OCI-LY1 (cell line): ENCODE measurements around the gene DYNLRB1.

Experiments used
- H2AFZ ChIP-seq: fragments of 200-600 bp; sonication (generic), shearing (Covaris generic); 2 replicates; pipeline ENCODE4 v1.6.0; 2014; ENCODE audit warnings: antibody characterized with exemption, mild to moderate bottlenecking, low read length
- H3F3A ChIP-seq: fragments of 200-600 bp; sonication (generic), shearing (Covaris generic); 2 replicates; pipeline ENCODE4 v1.6.0; 2014; ENCODE audit warnings: mild to moderate bottlenecking, antibody characterized with exemption, low read length, moderate library complexity; ENCODE audit not compliant: insufficient read depth
- H3K27ac ChIP-seq: fragments of 200-600 bp; sonication (generic); 2 replicates; pipeline ENCODE4 v1.5.1; 2014; ENCODE audit warnings: low read length, mixed run types, mild to moderate bottlenecking, low read depth; ENCODE audit not compliant: poor library complexity, severe bottlenecking
- H3K27me3 ChIP-seq: fragments of 200-600 bp; sonication (generic); 2 replicates; pipeline ENCODE4 v1.6.0; 2014; ENCODE audit warnings: antibody characterized with exemption, mild to moderate bottlenecking, low read length, moderate library complexity; ENCODE audit not compliant: insufficient read depth
- H3K36me3 ChIP-seq: fragments of 200-600 bp; sonication (generic); 2 replicates; pipeline ENCODE4 v1.6.1; 2014; ENCODE audit warnings: mild to moderate bottlenecking, antibody characterized with exemption, low read length, moderate library complexity, mixed read lengths; ENCODE audit not compliant: insufficient read depth
- H3K4me1 ChIP-seq: fragments of 200-600 bp; sonication (generic); 2 replicates; pipeline ENCODE4 v1.5.1; 2014; ENCODE audit warnings: mild to moderate bottlenecking, low read length, moderate library complexity; ENCODE audit not compliant: insufficient read depth, severe bottlenecking
- H3K4me2 ChIP-seq: fragments of 200-600 bp; sonication (generic), shearing (Covaris generic); 2 replicates; pipeline ENCODE4 v1.6.1; 2014; ENCODE audit warnings: low read length
- H3K4me3 ChIP-seq: fragments of 200-600 bp; sonication (generic); 2 replicates; pipeline ENCODE4 v1.5.1; 2014; ENCODE audit warnings: low read length, low read depth, mild to moderate bottlenecking, mixed read lengths; ENCODE audit not compliant: poor library complexity, severe bottlenecking
- H3K79me2 ChIP-seq: fragments of 200-600 bp; shearing (Covaris generic); 2 replicates; pipeline ENCODE4 v1.6.1; 2016; ENCODE audit warnings: mixed run types, low read length, mixed read lengths; ENCODE audit not compliant: insufficient read depth
- H3K9ac ChIP-seq: fragments of 200-600 bp; sonication (generic), shearing (Covaris generic); 2 replicates; pipeline ENCODE4 v1.6.1; 2014; ENCODE audit warnings: mild to moderate bottlenecking, low read length, mixed read lengths
- H3K9me2 ChIP-seq: fragments of 200-600 bp; sonication (generic), shearing (Covaris generic); 2 replicates; pipeline ENCODE4 v1.6.1; 2014; ENCODE audit warnings: low read depth, mild to moderate bottlenecking, low read length, mixed read lengths
- H3K9me3 ChIP-seq: fragments of 200-600 bp; shearing (Covaris generic); 2 replicates; pipeline ENCODE4 v1.6.1; 2014; ENCODE audit warnings: low read length, mixed read lengths
- H4K20me1 ChIP-seq: fragments of 200-600 bp; sonication (generic), shearing (Covaris generic); 2 replicates; pipeline ENCODE4 v1.6.0; 2016; ENCODE audit warnings: mild to moderate bottlenecking, low read length; ENCODE audit not compliant: insufficient read depth
- EZH2 ChIP-seq: fragments of 200-600 bp; sonication (generic), shearing (Covaris generic); IDR thresholded peaks from 2 replicates; pipeline ENCODE4 v1.8.0; 2017; ENCODE audit warnings: borderline replicate concordance, mixed run types, mild to moderate bottlenecking, antibody characterized with exemption, low read length, moderate library complexity, mixed read lengths
- TF ChIP-seq, protein P1 (sequence below): fragments of 200-600 bp; sonication (generic), shearing (Covaris generic); IDR thresholded peaks from 2 replicates; pipeline ENCODE4 v1.5.1; 2017; ENCODE audit warnings: mild to moderate bottlenecking, antibody characterized with exemption, low read length, moderate library complexity, mixed read lengths

The DYNLRB1 gene

DNA sequence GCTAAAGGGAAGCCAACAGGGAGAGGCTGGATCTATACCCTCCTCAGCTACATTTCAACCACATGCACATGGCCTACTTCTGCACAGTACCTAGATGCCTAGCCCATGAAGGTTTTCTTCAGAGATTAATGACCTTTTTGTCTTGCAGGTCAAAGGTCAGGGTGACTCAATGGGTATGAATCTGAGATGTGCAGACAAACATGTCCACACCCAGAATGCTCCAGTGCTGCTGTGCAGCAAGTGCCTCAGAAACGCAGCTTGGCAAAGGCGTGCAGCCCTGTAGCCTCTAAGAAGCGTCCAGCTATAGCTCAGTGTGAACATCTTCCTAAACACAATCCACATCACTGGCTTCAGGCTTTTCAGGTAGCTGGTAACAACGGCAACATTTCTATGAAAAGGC is 66.7 kb downstream of the DYNLRB1 start:
- Histone ChIP-seq H3F3A (no peaks in the 10 kb centered on the region), H3K9ac (no peak overlapping the region), H4K20me1 (no peaks in the 10 kb centered on the region), H3K9me2 (no peaks in the 10 kb centered on the region), H3K27me3 (no peaks in the 10 kb centered on the region), H3K36me3 (peaks cover 27% of the 10 kb centered on the region), H3K4me2 (no peak overlapping the region), H3K9me3 (no peaks in the 10 kb centered on the region), H3K4me3 (no peak overlapping the region), H3K4me1 (peaks cover 9% of the 10 kb centered on the region), H2AFZ (no peak overlapping the region), H3K79me2 (no peaks in the 10 kb centered on the region), H3K27ac (no peak overlapping the region)
- no peak for TF ChIP-seq EZH2
- TF ChIP-seq, protein P1, sequence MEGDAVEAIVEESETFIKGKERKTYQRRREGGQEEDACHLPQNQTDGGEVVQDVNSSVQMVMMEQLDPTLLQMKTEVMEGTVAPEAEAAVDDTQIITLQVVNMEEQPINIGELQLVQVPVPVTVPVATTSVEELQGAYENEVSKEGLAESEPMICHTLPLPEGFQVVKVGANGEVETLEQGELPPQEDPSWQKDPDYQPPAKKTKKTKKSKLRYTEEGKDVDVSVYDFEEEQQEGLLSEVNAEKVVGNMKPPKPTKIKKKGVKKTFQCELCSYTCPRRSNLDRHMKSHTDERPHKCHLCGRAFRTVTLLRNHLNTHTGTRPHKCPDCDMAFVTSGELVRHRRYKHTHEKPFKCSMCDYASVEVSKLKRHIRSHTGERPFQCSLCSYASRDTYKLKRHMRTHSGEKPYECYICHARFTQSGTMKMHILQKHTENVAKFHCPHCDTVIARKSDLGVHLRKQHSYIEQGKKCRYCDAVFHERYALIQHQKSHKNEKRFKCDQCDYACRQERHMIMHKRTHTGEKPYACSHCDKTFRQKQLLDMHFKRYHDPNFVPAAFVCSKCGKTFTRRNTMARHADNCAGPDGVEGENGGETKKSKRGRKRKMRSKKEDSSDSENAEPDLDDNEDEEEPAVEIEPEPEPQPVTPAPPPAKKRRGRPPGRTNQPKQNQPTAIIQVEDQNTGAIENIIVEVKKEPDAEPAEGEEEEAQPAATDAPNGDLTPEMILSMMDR, result no peak

DNA sequence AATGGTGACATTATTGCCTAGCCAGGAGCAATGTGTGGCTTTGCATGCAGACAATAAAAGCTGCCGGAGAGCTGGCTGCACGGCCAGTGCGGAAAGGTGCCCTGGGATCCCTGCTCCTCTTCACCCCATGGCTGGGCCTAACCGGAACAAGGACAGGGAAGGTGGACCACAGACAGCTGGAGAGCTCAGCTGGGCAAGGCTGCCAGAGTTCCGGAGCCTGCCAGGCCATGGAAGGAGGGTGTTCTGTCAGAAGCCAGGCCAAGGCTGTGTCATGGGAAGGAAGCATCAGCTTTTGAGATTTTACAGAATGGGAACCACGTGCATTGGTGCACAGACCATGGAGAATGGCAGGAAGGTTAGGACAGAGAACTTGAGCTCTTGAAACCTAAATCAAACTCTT is 67.3 kb downstream of the DYNLRB1 start:
- Histone ChIP-seq H3F3A (no peaks in the 10 kb centered on the region), H3K36me3 (peaks cover 32% of the 10 kb centered on the region), H3K9me3 (no peaks in the 10 kb centered on the region), H3K4me1 (peaks cover 9% of the 10 kb centered on the region), H3K9me2 (no peaks in the 10 kb centered on the region), H3K4me2 (no peak overlapping the region), H3K9ac (no peak overlapping the region), H3K27ac (no peak overlapping the region), H4K20me1 (no peaks in the 10 kb centered on the region), H2AFZ (no peak overlapping the region), H3K4me3 (no peak overlapping the region), H3K27me3 (no peaks in the 10 kb centered on the region), H3K79me2 (no peaks in the 10 kb centered on the region)
- no peak for TF ChIP-seq EZH2
- TF ChIP-seq, protein P1, result no peak

DNA sequence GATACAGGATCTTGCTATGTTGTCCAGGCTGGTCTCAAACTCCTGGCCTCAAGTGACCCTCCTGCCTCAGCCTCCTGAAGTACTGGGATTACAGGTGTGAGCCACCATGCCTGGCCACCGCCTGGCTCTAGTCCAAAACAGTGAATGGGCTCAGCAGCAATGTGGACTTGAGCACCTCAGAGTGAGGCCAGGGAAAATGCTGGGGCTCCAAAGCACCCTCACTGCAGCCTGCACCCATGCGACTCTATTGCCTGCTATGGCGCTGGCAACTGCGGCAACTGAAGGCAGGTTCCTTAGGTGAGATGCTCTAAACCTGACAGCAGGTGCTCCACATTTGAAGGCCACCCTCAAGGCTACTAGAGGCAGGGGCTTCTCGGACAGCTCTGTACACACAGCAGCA is 68.8 kb downstream of the DYNLRB1 start:
- TF ChIP-seq, protein P1, result no peak
- no peak for TF ChIP-seq EZH2
- no peaks in the 10 kb centered on the region for H3K27me3 ChIP-seq
- no peak overlapping the region for H3K9ac ChIP-seq
- no peaks in the 10 kb centered on the region for H3K79me2 ChIP-seq
- no peak overlapping the region for H3K4me2 ChIP-seq
- no peaks in the 10 kb centered on the region for H4K20me1 ChIP-seq
- H3K27ac ChIP-seq, result no peak overlapping the region
- H3K4me3 ChIP-seq, result no peak overlapping the region
- no peaks in the 10 kb centered on the region for H3K9me3 ChIP-seq
- H3K4me1 ChIP-seq, result peaks cover 6% of the 10 kb centered on the region
- no peak overlapping the region for H2AFZ ChIP-seq
- H3K36me3 ChIP-seq, result peaks cover 32% of the 10 kb centered on the region
- no peaks in the 10 kb centered on the region for H3F3A ChIP-seq
- no peaks in the 10 kb centered on the region for H3K9me2 ChIP-seq
